K562 (cell line): ENCODE data around the gene TMEM156. TPM values are rescaled to one million over a fixed set of nuclear protein-coding genes. Genes with fewer than 3 reads are reported as not detected.

Source experiments
- HMGN3 ChIP-seq: IDR thresholded peaks from 2 replicates; pipeline ENCODE4 v1.6.1; 2011; ENCODE audit warnings: borderline replicate concordance, low read depth, mild to moderate bottlenecking, mixed read lengths, low read length; ENCODE audit not compliant: insufficient read length; ENCODE audit errors: extremely low read depth
- HNRNPL ChIP-seq: fragments of 200-400 bp; formaldehyde crosslinking; IDR thresholded peaks from 2 replicates; pipeline ENCODE4 v1.6.1; 2017; ENCODE audit warnings: low read depth, mild to moderate bottlenecking, low read length
- MAZ ChIP-seq, 2 experiments: fragments of 450-650 bp in 1 of 2; sonication (generic) in 1 of 2; formaldehyde crosslinking; IDR thresholded peaks in 1 of 2; conservative IDR thresholded peaks in 1 of 2; 2 replicates each; pipeline versions ENCODE4 v1.4.0 to v1.5.0; 2020; ENCODE audit warnings: mild to moderate bottlenecking in 1 of 2, missing genetic modification reagents in 1 of 2
- MYBL2 ChIP-seq, 2 experiments: fragments of 450-650 bp in 1 of 2; sonication (generic) in 1 of 2; formaldehyde crosslinking in 1 of 2; IDR thresholded peaks; 2 replicates each; pipeline versions ENCODE4 v1.6.1 to v1.8.1; 2017 to 2022; ENCODE audit warnings: borderline replicate concordance in 1 of 2, inconsistent platforms in 1 of 2, low read depth in 1 of 2, mild to moderate bottlenecking in 1 of 2, missing genetic modification reagents in 1 of 2, moderate library complexity in 1 of 2
- PTTG1 ChIP-seq: fragments of 450-650 bp; IDR thresholded peaks from 2 replicates; pipeline ENCODE4 v1.6.1; 2016; ENCODE audit warnings: low read depth, mild to moderate bottlenecking, missing genetic modification characterization, missing compliant biosample characterization
- RB1 ChIP-seq: fragments of 450-650 bp; IDR thresholded peaks from 2 replicates; pipeline ENCODE4 v1.6.1; 2017; ENCODE audit warnings: low read depth, mild to moderate bottlenecking
- SAFB2 ChIP-seq: fragments of 200-400 bp; formaldehyde crosslinking; IDR thresholded peaks from 2 replicates; pipeline ENCODE4 v1.6.1; 2018; ENCODE audit warnings: borderline replicate concordance, low read length, low read depth, moderate library complexity; ENCODE audit not compliant: severe bottlenecking
- SNRNP70 ChIP-seq: fragments of 200-400 bp; formaldehyde crosslinking; optimal IDR thresholded peaks from 2 replicates; pipeline ENCODE3; 2017; ENCODE audit warnings: low read depth, low read length
- ZNF143 ChIP-seq: sonication (generic); formaldehyde crosslinking; IDR thresholded peaks from 2 replicates; pipeline ENCODE4 v1.9.0; 2022; ENCODE audit warnings: mild to moderate bottlenecking, missing genetic modification reagents
- ZNF584 ChIP-seq: fragments of 200-800 bp; sonication (Bioruptor generic); IDR thresholded peaks from 2 replicates; pipeline ENCODE4 v1.6.1; 2016; ENCODE audit warnings: low read depth, mild to moderate bottlenecking, missing genetic modification characterization, missing compliant biosample characterization
- ZNF695 ChIP-seq: fragments of 450-650 bp; formaldehyde crosslinking; IDR thresholded peaks from 2 replicates; pipeline ENCODE4 v1.4.0; 2020; ENCODE audit warnings: mild to moderate bottlenecking, moderate library complexity
- polyA plus RNA-seq, 8 experiments: library from polyadenylated mRNA; depleted of rRNA in 4 of 8; stranded (reverse) in 5 of 8; unstranded in 3 of 8; fragments of >200 nt; fragmentation: Nextera tagmentation in 2 of 8; fragmentation: Illumina TruSeq in 1 of 8; extraction: Ambion mirVana in 2 of 8; extraction: Trizol in 1 of 8; gene quantifications; 2 replicates each; pipeline versions ENCODE4 v1.2.1 to v1.2.3, GENCODE V29; 2011 to 2014; ENCODE audit warnings: inconsistent platforms in 1 of 8, missing spikeins in 1 of 8
- total RNA-seq, 7 experiments: library from RNA; depleted of rRNA in 6 of 7; stranded (reverse); fragments of >200 nt in 6 of 7; fragmentation: Illumina TruSeq in 2 of 7; extraction: Trizol in 2 of 7; gene quantifications; 2 replicates each; pipeline versions ENCODE4 v1.2.1 to v1.2.3, GENCODE V29; 2011 to 2021; ENCODE audit warnings: low replicate concordance in 1 of 7
- TF ChIP-seq, protein P1 (sequence below), 2 experiments: fragments of 450-650 bp in 1 of 2; sonication (generic) in 1 of 2; formaldehyde crosslinking in 1 of 2; IDR thresholded peaks in 1 of 2; conservative IDR thresholded peaks in 1 of 2; 2 replicates each; pipeline versions ENCODE4 v1.6.1 to v1.8.1; 2016 to 2023; ENCODE audit warnings: mild to moderate bottlenecking in 2 of 2, moderate library complexity in 2 of 2, inconsistent platforms in 1 of 2, missing genetic modification reagents in 1 of 2
- TF ChIP-seq, protein P2 (sequence below): sonication (generic); IDR thresholded peaks from 2 replicates; pipeline ENCODE4 v1.6.1; 2016
- TF ChIP-seq, protein P3 (sequence below): fragments of 250-450 bp; sonication (Bioruptor Pico); IDR thresholded peaks from 2 replicates; pipeline ENCODE4 v1.8.0; 2022; ENCODE audit warnings: inconsistent platforms, mild to moderate bottlenecking, moderate library complexity, borderline replicate concordance
- TF ChIP-seq, protein P4 (sequence below): conservative IDR thresholded peaks from 2 replicates; pipeline ENCODE4 v1.6.1; 2011; ENCODE audit warnings: low read depth, mild to moderate bottlenecking, low read length; ENCODE audit not compliant: control insufficient read depth
- TF ChIP-seq, protein P5 (sequence below): sonication (generic); formaldehyde crosslinking; IDR thresholded peaks from 2 replicates; pipeline ENCODE4 v1.8.0; 2022; ENCODE audit warnings: missing genetic modification reagents, mild to moderate bottlenecking, moderate library complexity, borderline replicate concordance
- TF ChIP-seq, protein P6 (sequence below), 2 experiments: fragments of 450-650 bp; conservative IDR thresholded peaks; 2 replicates each; pipeline ENCODE4 v1.6.1; 2017; ENCODE audit warnings: mild to moderate bottlenecking in 2 of 2, moderate library complexity in 2 of 2

TMEM156 gene
- total and polyA plus RNA-seq, 9 of the 15 experiments (the other 6 are each of a cell fraction or from before 2014, with no cell fraction given) = 3.5 to 9.6 (median 6.4) TPM

DNA sequence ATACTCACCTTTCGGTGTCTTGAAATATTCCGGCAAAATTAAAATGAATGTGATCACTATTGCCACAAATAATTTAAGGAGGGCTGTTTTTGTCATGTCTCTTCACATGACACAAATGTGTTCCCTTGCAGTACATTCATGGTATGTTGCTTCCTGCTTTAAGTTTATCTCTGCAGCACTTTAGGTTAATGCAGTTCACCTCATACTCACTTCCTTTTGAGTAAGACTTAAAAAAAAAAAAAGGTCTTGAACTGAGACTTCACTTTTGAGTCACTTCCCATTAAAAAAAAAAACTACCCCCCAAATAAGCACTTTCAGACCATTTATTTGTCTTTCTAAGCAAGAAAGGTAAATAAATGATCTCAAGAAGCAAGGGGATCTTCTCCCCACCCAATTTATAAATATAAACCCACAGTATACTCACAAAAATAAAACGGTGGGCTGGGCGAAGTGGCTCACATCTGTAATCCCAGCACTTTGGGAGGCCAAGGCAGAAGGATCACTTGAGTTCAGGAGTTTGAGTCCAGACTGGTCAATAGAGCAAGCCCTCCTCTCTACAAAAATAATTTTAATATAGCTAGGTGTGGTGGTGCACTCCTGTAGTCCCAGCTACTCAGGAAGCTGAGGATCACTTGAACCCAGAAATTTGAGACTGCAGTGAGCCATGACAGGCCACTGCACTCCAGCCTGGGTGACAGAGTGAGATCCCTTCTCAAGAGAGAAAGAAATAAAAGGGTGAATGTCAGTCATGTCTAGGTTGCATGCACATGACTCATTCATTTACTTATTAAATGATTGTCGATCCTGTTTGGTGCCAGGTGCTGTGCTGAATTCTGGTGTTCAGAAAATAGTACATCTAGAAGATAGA is at the start of gene TMEM156 (continued):
- TF ChIP-seq MYBL2 (IDR thresholded peaks at IDR 0.05; ENCODE audit: low read depth) (no peak), MYBL2 (CRISPR knock-in tag; IDR thresholded peaks at IDR 0.05; ENCODE audit: borderline replicate concordance) (no peak), ZNF143 (CRISPR knock-in tag) (no peak), ZNF584 (CRISPR knock-in tag) (no peak; the same call in 1 of the 2 replicates), HMGN3 (no peak), PTTG1 (tag) (no peak), RB1 (no peak), HNRNPL (no peak), SNRNP70 (no peak), ZNF695 (CRISPR knock-in tag) (no peak), MAZ (CRISPR knock-in tag; conservative IDR thresholded peaks at IDR 0.05 in 1 of 2, IDR thresholded peaks at IDR 0.05 in 1 of 2) (no peak; a peak in 1 of 4 replicates), SAFB2 (no peak)
- TF ChIP-seq, protein P1, sequence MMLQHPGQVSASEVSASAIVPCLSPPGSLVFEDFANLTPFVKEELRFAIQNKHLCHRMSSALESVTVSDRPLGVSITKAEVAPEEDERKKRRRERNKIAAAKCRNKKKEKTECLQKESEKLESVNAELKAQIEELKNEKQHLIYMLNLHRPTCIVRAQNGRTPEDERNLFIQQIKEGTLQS (IDR thresholded peaks at IDR 0.05) = peak; percentile 66
- TF ChIP-seq, protein P1 (CRISPR knock-in tag; conservative IDR thresholded peaks at IDR 0.05) = no peak
- TF ChIP-seq, protein P2, sequence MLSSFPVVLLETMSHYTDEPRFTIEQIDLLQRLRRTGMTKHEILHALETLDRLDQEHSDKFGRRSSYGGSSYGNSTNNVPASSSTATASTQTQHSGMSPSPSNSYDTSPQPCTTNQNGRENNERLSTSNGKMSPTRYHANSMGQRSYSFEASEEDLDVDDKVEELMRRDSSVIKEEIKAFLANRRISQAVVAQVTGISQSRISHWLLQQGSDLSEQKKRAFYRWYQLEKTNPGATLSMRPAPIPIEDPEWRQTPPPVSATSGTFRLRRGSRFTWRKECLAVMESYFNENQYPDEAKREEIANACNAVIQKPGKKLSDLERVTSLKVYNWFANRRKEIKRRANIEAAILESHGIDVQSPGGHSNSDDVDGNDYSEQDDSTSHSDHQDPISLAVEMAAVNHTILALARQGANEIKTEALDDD = no peak
- TF ChIP-seq, protein P3, sequence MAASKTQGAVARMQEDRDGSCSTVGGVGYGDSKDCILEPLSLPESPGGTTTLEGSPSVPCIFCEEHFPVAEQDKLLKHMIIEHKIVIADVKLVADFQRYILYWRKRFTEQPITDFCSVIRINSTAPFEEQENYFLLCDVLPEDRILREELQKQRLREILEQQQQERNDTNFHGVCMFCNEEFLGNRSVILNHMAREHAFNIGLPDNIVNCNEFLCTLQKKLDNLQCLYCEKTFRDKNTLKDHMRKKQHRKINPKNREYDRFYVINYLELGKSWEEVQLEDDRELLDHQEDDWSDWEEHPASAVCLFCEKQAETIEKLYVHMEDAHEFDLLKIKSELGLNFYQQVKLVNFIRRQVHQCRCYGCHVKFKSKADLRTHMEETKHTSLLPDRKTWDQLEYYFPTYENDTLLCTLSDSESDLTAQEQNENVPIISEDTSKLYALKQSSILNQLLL = no peak
- TF ChIP-seq, protein P4, sequence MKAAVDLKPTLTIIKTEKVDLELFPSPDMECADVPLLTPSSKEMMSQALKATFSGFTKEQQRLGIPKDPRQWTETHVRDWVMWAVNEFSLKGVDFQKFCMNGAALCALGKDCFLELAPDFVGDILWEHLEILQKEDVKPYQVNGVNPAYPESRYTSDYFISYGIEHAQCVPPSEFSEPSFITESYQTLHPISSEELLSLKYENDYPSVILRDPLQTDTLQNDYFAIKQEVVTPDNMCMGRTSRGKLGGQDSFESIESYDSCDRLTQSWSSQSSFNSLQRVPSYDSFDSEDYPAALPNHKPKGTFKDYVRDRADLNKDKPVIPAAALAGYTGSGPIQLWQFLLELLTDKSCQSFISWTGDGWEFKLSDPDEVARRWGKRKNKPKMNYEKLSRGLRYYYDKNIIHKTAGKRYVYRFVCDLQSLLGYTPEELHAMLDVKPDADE = no peak
- TF ChIP-seq, protein P5, sequence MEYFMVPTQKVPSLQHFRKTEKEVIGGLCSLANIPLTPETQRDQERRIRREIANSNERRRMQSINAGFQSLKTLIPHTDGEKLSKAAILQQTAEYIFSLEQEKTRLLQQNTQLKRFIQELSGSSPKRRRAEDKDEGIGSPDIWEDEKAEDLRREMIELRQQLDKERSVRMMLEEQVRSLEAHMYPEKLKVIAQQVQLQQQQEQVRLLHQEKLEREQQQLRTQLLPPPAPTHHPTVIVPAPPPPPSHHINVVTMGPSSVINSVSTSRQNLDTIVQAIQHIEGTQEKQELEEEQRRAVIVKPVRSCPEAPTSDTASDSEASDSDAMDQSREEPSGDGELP (CRISPR knock-in tag) = no peak
- TF ChIP-seq, protein P6, sequence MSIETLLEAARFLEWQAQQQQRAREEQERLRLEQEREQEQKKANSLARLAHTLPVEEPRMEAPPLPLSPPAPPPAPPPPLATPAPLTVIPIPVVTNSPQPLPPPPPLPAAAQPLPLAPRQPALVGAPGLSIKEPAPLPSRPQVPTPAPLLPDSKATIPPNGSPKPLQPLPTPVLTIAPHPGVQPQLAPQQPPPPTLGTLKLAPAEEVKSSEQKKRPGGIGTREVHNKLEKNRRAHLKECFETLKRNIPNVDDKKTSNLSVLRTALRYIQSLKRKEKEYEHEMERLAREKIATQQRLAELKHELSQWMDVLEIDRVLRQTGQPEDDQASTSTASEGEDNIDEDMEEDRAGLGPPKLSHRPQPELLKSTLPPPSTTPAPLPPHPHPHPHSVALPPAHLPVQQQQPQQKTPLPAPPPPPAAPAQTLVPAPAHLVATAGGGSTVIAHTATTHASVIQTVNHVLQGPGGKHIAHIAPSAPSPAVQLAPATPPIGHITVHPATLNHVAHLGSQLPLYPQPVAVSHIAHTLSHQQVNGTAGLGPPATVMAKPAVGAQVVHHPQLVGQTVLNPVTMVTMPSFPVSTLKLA (conservative IDR thresholded peaks at IDR 0.05) = no peak
